PC-3 (cell line): Measurements from ENCODE around the gene FPGS.

Experiments
- CTCF ChIP-seq: fragments of 300-600 bp; sonication (generic); conservative IDR thresholded peaks from 2 replicates; pipeline ENCODE4 v1.5.1; 2017; ENCODE audit warnings: antibody characterized with exemption, low read depth, mild to moderate bottlenecking, low read length
- EZH2 ChIP-seq: fragments of 300-600 bp; sonication (generic); IDR thresholded peaks from one replicate; pipeline ENCODE4 v1.6.1; 2017; ENCODE audit warnings: antibody characterized with exemption, mild to moderate bottlenecking, low read length; ENCODE audit not compliant: unreplicated experiment
- EZH2phosphoT487 ChIP-seq: fragments of 300-600 bp; sonication (generic); IDR thresholded peaks from 2 replicates; pipeline ENCODE4 v1.6.1; 2018; ENCODE audit warnings: mild to moderate bottlenecking, antibody characterized with exemption, low read length, borderline replicate concordance

- TF ChIP-seq CTCF (peak; percentile 22; the same call in 1 of the 2 replicates), EZH2 (no peak), EZH2phosphoT487 (no peak)
These were observed 617 bp upstream of the FPGS start for GRCh38 chr9:127801955-127802575.
